ENCODE results near the gene ZMYND11.

ZMYND11 gene

DNA sequence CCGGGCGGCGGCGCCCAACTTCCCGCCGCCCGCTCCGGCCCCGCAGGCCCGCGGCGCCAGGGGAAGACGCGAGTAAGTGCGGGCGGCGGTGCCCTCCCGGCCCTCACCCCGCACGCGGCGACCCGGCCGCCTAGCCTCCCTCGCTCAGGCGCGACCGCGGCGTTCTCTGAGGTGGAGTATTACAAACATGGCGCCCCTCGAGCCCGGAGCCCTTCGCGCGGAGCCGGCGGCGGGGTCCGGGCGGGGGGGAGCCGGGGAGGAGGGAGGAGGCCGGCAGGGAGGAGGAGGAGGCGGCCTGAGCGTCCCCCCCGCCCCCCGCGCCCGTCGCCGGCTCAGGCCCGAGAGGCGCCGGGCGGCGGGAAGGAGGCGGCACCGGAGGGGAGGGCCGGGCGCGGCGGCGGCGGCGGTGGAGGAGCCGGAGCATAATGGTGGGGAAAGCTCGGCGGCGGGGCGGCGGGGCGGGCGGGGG, at the start of gene ZMYND11:
ZMYND11 (plus strand) TSS at position 324 of the 469 bp plus-strand sequence. CDS start 44,558 bp downstream, outside the sequence.
- TF ChIP-seq, protein P1, sequence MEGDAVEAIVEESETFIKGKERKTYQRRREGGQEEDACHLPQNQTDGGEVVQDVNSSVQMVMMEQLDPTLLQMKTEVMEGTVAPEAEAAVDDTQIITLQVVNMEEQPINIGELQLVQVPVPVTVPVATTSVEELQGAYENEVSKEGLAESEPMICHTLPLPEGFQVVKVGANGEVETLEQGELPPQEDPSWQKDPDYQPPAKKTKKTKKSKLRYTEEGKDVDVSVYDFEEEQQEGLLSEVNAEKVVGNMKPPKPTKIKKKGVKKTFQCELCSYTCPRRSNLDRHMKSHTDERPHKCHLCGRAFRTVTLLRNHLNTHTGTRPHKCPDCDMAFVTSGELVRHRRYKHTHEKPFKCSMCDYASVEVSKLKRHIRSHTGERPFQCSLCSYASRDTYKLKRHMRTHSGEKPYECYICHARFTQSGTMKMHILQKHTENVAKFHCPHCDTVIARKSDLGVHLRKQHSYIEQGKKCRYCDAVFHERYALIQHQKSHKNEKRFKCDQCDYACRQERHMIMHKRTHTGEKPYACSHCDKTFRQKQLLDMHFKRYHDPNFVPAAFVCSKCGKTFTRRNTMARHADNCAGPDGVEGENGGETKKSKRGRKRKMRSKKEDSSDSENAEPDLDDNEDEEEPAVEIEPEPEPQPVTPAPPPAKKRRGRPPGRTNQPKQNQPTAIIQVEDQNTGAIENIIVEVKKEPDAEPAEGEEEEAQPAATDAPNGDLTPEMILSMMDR (IDR thresholded peaks at IDR 0.05; ENCODE audit: insufficient read depth, low read length, missing control alignments) = no peak
- POLR2A ChIA-PET = no interaction called here
- CTCF ChIA-PET = no interaction called here
- DNase-seq (ENCODE audit: low read depth, low spot score) = no peak
- peak within 1 kb of the TSS; percentile 71 for H3K4me3 ChIP-seq (ENCODE audit: low read depth, low read length)

DNA sequence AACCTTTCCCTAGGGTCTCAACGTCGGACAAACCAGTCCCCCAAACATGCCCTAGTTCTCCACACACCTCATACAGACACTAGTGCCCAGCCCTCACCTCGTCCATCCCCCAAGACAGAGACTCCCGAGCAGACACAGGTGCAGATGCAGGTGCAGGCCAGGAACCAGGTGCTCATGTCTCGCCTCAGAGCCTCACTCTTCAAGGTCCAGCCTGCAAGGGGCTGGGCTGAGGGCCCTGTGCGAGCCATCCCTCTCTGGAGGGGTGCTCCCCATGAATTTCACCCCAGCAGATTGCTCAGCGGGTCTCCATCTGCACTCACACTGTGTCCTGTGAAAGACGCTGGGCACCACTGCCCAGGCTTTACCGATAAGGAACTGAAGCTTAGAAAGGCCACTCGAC, 49.2 kb upstream of the ZMYND11 start:
- no peak overlapping the region for H3K4me3 ChIP-seq (ENCODE audit: low read depth, low read length)
- POLR2A ChIA-PET = no interaction called here
- TF ChIP-seq, protein P1 (IDR thresholded peaks at IDR 0.05; ENCODE audit: insufficient read depth, low read length, missing control alignments) = no peak
- no peak for DNase-seq (ENCODE audit: low read depth, low spot score)
- CTCF ChIA-PET = interaction anchor here (1.2 kb wide), 1 partner anchor 10 kb away, joined by 5 read pairs; no protein-coding TSS in a partner anchor

DNA sequence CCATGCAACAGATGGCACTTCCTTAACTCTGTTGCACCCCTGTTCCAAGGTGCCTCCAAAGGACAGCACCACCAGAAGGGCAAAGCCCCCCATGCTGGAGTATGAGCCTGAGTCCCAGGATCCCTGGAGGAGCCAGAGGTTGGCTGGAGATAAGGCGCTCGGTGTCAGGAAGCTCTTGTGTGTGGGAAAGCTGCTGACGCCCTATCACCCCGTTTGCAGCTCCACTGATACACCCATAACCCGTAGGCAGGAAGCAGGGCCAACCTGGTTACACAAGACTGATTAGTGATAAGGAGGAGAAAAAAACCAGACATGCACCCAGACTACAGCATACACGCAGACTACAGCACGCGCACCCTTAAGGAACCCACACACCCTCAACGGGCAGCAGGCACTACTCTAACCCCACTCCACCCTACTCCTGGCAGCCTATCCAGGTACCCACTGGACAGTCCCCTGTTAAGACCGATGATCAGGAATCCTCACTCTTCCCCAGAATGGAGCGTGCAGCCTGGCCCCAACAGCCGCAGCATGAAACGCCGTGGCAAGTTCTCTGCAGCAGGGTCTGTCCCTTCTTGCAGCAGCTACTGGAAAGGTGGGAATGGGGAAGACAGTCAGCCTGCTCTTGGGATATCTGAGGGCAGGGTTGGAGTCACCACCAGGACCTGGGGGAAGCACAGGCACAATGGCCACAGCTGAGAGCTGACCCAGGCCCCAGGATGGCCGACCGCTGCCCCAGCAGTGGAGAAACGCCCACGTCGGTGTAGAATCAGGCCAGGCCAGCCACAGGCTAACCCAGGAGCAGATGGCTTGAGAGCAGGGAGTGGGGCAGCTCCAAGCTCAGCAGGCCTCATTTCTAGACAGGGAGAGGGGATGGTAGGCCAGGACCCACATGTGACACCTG, 47.8 kb upstream of the ZMYND11 start:
- TF ChIP-seq, protein P1 (IDR thresholded peaks at IDR 0.05; ENCODE audit: insufficient read depth, low read length, missing control alignments) = no peak
- H3K4me3 ChIP-seq (ENCODE audit: low read depth, low read length) = no peak overlapping the region
- ChIA-PET CTCF (no interaction called here), POLR2A (no interaction called here)
- no peak for DNase-seq (ENCODE audit: low read depth, low spot score)

DNA sequence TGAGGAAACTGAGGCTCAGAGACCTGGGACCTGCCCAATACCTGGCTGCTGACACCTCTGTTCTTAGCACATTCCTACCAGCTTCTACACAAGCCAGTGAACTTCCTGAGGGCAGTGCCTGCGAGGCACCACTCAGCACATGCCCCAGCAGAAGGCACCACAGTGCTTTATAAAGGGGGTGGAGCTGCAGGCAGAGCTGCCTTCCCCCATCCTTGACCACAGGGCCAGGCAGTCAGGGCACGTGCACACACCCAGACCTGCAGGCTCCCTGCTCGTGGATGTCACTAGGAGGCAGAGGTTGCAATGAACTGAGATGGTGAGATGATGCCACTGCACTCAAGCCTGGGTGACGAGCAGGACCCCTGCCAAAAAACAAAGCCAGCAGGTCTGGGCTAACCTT, 47.0 kb upstream of the ZMYND11 start:
- TF ChIP-seq, protein P1 (IDR thresholded peaks at IDR 0.05; ENCODE audit: insufficient read depth, low read length, missing control alignments) = no peak
- DNase-seq (ENCODE audit: low read depth, low spot score) = no peak
- CTCF ChIA-PET = interaction anchor here (0.7 kb wide), 1 partner anchor 9 kb away, joined by 3 read pairs; no protein-coding TSS in a partner anchor
- no peak overlapping the region for H3K4me3 ChIP-seq (ENCODE audit: low read depth, low read length)
- POLR2A ChIA-PET = no interaction called here

DNA sequence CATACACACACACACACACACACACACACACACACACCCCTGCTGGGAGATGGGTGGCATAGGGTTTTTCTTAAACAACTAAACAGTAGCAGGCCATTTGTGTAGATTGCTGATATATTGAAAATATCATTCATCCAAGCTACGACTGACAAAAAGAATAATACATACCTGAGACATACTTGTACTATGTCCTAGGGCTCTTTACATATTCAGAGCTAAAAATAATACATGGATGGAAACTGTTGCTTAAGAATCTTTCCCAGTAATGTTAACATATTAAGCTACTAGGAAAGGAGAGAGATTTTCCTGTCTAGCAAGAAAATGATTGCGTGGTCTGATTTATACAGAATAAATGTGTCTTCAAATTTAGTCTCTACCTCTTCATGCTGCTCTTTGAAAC, 46.0 kb upstream of the ZMYND11 start:
- no peak for DNase-seq (ENCODE audit: low read depth, low spot score)
- no peak overlapping the region for H3K4me3 ChIP-seq (ENCODE audit: low read depth, low read length)
- ChIA-PET CTCF (interaction anchor here (0.7 to 0.8 kb wide), 2 partner anchors 10 to 13 kb away, joined by 3 read pairs; no protein-coding TSS in a partner anchor), POLR2A (interaction anchor here (0.7 kb wide), 1 partner anchor 12 kb away, joined by 3 read pairs; no protein-coding TSS in a partner anchor)
- TF ChIP-seq, protein P1 (IDR thresholded peaks at IDR 0.05; ENCODE audit: insufficient read depth, low read length, missing control alignments) = no peak

DNA sequence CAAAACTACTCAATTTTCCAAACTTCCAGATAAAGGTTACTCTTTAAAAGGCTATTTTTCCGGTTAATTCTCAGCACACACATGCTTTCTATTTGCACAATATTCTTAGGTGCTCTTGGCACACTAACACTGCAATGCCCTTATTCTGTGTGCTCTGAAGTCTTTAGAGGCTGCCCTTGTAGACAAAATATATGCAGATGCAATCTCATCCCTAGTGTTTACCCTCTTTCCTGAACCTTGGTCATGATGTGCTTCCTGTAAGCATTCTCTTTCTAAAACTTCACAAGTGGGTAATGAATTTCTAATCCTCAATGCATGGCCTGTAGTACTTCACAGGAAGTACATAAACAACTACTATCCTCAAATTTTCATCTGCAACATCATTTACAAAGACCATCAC, 45.1 kb upstream of the ZMYND11 start:
- no peak overlapping the region for H3K4me3 ChIP-seq (ENCODE audit: low read depth, low read length)
- CTCF ChIA-PET = no interaction called here
- DNase-seq (ENCODE audit: low read depth, low spot score) = no peak
- POLR2A ChIA-PET = no interaction called here
- TF ChIP-seq, protein P1 (IDR thresholded peaks at IDR 0.05; ENCODE audit: insufficient read depth, low read length, missing control alignments) = no peak

Data from AG04449 (cell line).